ENCODE results near the gene OR4M1. TPM values are rescaled to one million over a fixed set of nuclear protein-coding genes. Genes with fewer than 3 reads are reported as not detected.

OR4M1 gene
- total RNA-seq, 1 experiment from 2014 or later: not detected

DNA sequence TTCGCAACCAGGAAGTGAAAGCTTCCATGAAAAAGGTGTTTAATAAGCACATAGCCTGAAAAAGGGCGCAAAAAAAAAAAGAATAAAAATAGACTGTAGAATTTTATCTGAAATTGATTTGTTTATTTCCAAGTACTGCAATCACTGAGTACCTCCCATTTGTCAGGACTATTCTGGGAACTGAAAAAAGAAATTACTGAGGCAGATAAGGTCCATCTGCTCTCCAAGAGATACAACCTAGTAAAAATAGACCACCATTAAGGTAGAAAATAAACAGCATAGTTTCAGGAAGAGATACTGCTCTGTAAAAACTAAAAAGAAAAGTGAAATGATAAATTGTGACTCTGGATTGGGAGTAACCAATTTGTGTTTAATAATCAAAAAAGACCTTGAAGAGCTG is 55.0 kb downstream of the OR4M1 start:
- Mint-ChIP-seq H3K27me3 (ENCODE audit: insufficient read depth, unreplicated experiment) (no peaks in the 10 kb centered on the region), H3K36me3 (ENCODE audit: insufficient read depth, unreplicated experiment) (no peaks in the 10 kb centered on the region), H3K27ac (ENCODE audit: low read depth, unreplicated experiment) (no peak overlapping the region), H3K4me3 (ENCODE audit: unreplicated experiment) (no peak overlapping the region), H3K9me3 (ENCODE audit: unreplicated experiment) (peaks cover 3% of the 10 kb centered on the region), H3K4me1 (ENCODE audit: insufficient read depth, unreplicated experiment) (no peaks in the 10 kb centered on the region)
- no peak for DNase-seq (ENCODE audit: unreplicated experiment)
- TF ChIP-seq, protein P1, sequence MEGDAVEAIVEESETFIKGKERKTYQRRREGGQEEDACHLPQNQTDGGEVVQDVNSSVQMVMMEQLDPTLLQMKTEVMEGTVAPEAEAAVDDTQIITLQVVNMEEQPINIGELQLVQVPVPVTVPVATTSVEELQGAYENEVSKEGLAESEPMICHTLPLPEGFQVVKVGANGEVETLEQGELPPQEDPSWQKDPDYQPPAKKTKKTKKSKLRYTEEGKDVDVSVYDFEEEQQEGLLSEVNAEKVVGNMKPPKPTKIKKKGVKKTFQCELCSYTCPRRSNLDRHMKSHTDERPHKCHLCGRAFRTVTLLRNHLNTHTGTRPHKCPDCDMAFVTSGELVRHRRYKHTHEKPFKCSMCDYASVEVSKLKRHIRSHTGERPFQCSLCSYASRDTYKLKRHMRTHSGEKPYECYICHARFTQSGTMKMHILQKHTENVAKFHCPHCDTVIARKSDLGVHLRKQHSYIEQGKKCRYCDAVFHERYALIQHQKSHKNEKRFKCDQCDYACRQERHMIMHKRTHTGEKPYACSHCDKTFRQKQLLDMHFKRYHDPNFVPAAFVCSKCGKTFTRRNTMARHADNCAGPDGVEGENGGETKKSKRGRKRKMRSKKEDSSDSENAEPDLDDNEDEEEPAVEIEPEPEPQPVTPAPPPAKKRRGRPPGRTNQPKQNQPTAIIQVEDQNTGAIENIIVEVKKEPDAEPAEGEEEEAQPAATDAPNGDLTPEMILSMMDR (IDR thresholded peaks at IDR 0.05; ENCODE audit: unreplicated experiment): no peak
- ChIA-PET CTCF (no interaction called here), POLR2A (no interaction called here)
- no TSS peak for BruUV-seq (replicated peaks)
- intact Hi-C loops (cut with micrococcal nuclease): no loop called here

Other genes with a start within 250 kb of the OR4M1 start
- not detected in 2 replicates for gene OR11H2, start 59.6 kb upstream of the OR4M1 start, total RNA-seq (2022)
- not detected in 2 replicates for gene OR4Q3, start 29.9 kb upstream of the OR4M1 start, total RNA-seq (2022)
- not detected in 2 replicates for gene OR4N2, start 30.3 kb downstream of the OR4M1 start, total RNA-seq (2022)
- not detected in 2 replicates for gene OR4K2, start 101.6 kb downstream of the OR4M1 start, total RNA-seq (2022)
- gene OR4K5, start 147.1 kb downstream of the OR4M1 start, total RNA-seq (2022): not detected in 2 replicates
- not detected in 2 replicates for gene OR4K1, start 157.4 kb downstream of the OR4M1 start, total RNA-seq (2022)
- gene OR4K15, start 202.1 kb downstream of the OR4M1 start, total RNA-seq (2022): not detected in 2 replicates
- not detected in 2 replicates for gene OR4Q2, start 228.7 kb downstream of the OR4M1 start, total RNA-seq (2022)
- gene OR4K14, start 245.8 kb downstream of the OR4M1 start, total RNA-seq (2022): not detected in 2 replicates

Measured in MCF 10A (cell line).